GM23338 (cell line): ENCODE measurements around the gene ZNRF1.

ENCODE experiments used
- CREB1 ChIP-seq: fragments of 250-450 bp; sonication (Bioruptor Pico); IDR thresholded peaks from 2 replicates; pipeline ENCODE4 v1.5.0; 2020; ENCODE audit warnings: low read depth, mild to moderate bottlenecking, moderate library complexity
- EZH2 ChIP-seq: fragments of 200-600 bp; sonication (generic); IDR thresholded peaks from one replicate; pipeline ENCODE4 v1.8.0; 2017; ENCODE audit warnings: antibody characterized with exemption, mild to moderate bottlenecking, low read depth; ENCODE audit not compliant: unreplicated experiment
- EZH2phosphoT487 ChIP-seq: fragments of 200-600 bp; sonication (generic); IDR thresholded peaks from one replicate; pipeline ENCODE4 v1.8.1; 2018; ENCODE audit warnings: antibody characterized with exemption; ENCODE audit not compliant: unreplicated experiment
- POLR2AphosphoS5 ChIP-seq: IDR thresholded peaks from 2 replicates; pipeline ENCODE4 v1.6.1; 2016; ENCODE audit warnings: antibody characterized with exemption, low read depth
- ZNF114 ChIP-seq: fragments of 250-450 bp; sonication (Bioruptor Pico); IDR thresholded peaks from 2 replicates; pipeline ENCODE4 v1.5.0; 2020; ENCODE audit warnings: mild to moderate bottlenecking, moderate library complexity
- TF ChIP-seq, protein P1 (sequence below), 2 experiments: fragments of 200-600 bp in 1 of 2; sonication (generic) in 1 of 2; conservative IDR thresholded peaks; 2 replicates each; pipeline versions ENCODE4 v1.5.1 to v1.6.1; 2016 to 2017; ENCODE audit warnings: antibody characterized with exemption in 2 of 2, low read depth in 2 of 2, mild to moderate bottlenecking in 2 of 2, moderate library complexity in 1 of 2
- TF ChIP-seq, protein P2 (sequence below): IDR thresholded peaks from 2 replicates; pipeline ENCODE4 v1.6.1; 2016; ENCODE audit warnings: antibody characterized with exemption
- TF ChIP-seq, protein P3 (sequence below): IDR thresholded peaks from one replicate; pipeline ENCODE4 v1.6.1; 2018; ENCODE audit warnings: antibody characterized with exemption; ENCODE audit not compliant: unreplicated experiment

DNA sequence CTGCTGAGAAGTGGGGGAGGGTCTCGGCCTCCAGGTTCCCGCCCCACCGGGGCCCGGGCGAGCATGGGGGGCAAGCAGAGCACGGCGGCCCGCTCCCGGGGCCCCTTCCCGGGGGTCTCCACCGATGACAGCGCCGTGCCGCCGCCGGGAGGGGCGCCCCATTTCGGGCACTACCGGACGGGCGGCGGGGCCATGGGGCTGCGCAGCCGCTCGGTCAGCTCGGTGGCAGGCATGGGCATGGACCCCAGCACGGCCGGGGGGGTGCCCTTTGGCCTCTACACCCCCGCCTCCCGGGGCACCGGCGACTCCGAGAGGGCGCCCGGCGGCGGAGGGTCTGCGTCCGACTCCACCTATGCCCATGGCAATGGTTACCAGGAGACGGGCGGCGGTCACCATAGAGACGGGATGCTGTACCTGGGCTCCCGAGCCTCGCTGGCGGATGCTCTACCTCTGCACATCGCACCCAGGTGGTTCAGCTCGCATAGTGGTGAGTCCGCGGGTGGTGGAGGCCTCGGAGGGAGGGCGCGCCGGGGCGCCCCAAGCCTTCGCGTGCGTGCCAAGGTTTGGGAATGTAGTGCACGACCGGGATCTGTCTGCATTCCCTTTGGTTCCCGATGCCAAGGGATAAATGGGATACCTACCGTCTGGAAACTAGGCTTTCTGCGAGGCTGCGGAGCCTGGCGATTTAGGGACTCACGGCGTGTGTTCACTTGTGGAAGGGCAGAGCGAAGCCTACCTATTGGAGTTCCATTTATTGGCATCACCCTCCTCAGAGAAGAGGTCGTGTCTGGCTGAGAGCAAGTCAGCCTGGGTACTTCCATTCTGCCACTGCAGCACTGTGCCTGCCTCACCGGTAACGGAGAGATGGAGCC lies 1.0 kb downstream of the ZNRF1 start:
- no peak for TF ChIP-seq EZH2phosphoT487
- 0 out of 2 replicates have a peak, but pooled peaks have one; percentile 27 for TF ChIP-seq POLR2AphosphoS5
- TF ChIP-seq, protein P1, sequence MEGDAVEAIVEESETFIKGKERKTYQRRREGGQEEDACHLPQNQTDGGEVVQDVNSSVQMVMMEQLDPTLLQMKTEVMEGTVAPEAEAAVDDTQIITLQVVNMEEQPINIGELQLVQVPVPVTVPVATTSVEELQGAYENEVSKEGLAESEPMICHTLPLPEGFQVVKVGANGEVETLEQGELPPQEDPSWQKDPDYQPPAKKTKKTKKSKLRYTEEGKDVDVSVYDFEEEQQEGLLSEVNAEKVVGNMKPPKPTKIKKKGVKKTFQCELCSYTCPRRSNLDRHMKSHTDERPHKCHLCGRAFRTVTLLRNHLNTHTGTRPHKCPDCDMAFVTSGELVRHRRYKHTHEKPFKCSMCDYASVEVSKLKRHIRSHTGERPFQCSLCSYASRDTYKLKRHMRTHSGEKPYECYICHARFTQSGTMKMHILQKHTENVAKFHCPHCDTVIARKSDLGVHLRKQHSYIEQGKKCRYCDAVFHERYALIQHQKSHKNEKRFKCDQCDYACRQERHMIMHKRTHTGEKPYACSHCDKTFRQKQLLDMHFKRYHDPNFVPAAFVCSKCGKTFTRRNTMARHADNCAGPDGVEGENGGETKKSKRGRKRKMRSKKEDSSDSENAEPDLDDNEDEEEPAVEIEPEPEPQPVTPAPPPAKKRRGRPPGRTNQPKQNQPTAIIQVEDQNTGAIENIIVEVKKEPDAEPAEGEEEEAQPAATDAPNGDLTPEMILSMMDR (conservative IDR thresholded peaks at IDR 0.05; ENCODE audit: low read depth in 2 of 2), result no peak
- TF ChIP-seq ZNF114 (CRISPR knock-in tag), result no peak
- no peak for TF ChIP-seq EZH2
- TF ChIP-seq, protein P2, sequence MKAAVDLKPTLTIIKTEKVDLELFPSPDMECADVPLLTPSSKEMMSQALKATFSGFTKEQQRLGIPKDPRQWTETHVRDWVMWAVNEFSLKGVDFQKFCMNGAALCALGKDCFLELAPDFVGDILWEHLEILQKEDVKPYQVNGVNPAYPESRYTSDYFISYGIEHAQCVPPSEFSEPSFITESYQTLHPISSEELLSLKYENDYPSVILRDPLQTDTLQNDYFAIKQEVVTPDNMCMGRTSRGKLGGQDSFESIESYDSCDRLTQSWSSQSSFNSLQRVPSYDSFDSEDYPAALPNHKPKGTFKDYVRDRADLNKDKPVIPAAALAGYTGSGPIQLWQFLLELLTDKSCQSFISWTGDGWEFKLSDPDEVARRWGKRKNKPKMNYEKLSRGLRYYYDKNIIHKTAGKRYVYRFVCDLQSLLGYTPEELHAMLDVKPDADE, result no peak
- TF ChIP-seq, protein P3, sequence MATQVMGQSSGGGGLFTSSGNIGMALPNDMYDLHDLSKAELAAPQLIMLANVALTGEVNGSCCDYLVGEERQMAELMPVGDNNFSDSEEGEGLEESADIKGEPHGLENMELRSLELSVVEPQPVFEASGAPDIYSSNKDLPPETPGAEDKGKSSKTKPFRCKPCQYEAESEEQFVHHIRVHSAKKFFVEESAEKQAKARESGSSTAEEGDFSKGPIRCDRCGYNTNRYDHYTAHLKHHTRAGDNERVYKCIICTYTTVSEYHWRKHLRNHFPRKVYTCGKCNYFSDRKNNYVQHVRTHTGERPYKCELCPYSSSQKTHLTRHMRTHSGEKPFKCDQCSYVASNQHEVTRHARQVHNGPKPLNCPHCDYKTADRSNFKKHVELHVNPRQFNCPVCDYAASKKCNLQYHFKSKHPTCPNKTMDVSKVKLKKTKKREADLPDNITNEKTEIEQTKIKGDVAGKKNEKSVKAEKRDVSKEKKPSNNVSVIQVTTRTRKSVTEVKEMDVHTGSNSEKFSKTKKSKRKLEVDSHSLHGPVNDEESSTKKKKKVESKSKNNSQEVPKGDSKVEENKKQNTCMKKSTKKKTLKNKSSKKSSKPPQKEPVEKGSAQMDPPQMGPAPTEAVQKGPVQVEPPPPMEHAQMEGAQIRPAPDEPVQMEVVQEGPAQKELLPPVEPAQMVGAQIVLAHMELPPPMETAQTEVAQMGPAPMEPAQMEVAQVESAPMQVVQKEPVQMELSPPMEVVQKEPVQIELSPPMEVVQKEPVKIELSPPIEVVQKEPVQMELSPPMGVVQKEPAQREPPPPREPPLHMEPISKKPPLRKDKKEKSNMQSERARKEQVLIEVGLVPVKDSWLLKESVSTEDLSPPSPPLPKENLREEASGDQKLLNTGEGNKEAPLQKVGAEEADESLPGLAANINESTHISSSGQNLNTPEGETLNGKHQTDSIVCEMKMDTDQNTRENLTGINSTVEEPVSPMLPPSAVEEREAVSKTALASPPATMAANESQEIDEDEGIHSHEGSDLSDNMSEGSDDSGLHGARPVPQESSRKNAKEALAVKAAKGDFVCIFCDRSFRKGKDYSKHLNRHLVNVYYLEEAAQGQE, result no peak
- TF ChIP-seq CREB1, result no peak
